GM12873 (cell line): ENCODE results near the gene BCAS3.

ENCODE experiments used
- CTCF ChIP-seq: IDR thresholded peaks from 2 replicates; pipeline ENCODE4 v1.5.1; 2012; ENCODE audit warnings: low read depth, mild to moderate bottlenecking, moderate library complexity, low read length, control low read depth; ENCODE audit not compliant: insufficient read depth; ENCODE audit errors: missing control alignments

The BCAS3 gene

DNA sequence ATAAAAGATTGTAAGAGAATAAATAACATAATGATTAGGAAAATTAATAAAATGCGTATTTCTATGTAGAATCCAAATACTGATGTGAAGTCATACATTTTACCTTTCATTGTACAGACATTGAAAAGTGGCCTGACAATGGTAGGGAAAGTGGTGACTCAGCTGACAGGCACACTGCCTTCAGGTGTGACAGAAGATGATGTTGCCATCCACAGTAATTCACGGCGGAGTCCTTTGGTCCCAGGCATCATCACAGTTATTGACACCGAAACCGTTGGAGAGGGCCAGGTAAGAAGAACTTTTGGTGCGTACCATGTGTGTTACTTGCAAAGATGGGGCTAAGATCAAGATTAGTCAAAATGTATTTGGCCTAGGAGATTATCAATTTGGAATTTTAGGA lies 232.8 kb downstream of the BCAS3 start:
- no peak for TF ChIP-seq CTCF

GRCh38 chr17:60914078-60914477 lies 236.4 kb downstream of the BCAS3 start:
- no peak for TF ChIP-seq CTCF

DNA sequence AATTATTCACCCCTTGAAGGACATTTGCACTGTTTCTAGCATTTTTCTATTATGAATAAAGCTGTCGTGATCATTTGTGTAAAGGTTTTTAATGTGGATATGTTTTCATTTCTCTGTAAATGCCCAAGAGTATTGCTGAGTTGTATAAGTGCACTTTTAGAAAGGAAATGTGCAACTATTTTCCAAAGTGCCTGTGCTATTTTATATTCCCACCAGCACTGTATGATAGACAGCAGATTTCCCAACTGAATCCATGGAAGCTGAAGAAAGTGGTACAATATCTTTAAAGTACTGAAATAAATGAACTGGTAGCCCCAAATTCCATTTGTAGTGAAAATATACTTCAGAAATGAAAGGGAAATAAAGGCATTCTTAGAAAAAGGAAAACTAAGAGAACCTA lies 238.4 kb downstream of the BCAS3 start:
- no peak for TF ChIP-seq CTCF

DNA sequence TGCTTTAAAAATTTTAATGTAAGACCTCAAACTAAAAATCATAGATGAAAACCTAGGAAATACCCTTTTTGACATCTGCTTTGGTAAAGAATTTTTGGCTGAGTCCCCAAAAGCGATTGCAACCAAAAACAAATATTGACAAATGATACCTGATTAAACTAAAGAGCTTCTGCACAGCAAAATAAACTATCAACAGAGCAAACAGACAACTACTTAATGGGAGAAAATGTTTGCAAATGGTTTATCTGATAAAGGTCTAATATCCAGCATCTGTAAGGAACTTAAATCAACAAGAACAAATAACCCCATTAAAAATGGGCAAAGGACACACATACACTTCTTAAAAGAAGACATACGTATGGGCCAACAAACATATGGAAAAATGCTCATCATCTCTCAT lies 242.5 kb downstream of the BCAS3 start:
- no peak for TF ChIP-seq CTCF

- no peak for TF ChIP-seq CTCF
Measured at GRCh38 chr17:60923000-60923399, 245.3 kb downstream of the BCAS3 start.

DNA sequence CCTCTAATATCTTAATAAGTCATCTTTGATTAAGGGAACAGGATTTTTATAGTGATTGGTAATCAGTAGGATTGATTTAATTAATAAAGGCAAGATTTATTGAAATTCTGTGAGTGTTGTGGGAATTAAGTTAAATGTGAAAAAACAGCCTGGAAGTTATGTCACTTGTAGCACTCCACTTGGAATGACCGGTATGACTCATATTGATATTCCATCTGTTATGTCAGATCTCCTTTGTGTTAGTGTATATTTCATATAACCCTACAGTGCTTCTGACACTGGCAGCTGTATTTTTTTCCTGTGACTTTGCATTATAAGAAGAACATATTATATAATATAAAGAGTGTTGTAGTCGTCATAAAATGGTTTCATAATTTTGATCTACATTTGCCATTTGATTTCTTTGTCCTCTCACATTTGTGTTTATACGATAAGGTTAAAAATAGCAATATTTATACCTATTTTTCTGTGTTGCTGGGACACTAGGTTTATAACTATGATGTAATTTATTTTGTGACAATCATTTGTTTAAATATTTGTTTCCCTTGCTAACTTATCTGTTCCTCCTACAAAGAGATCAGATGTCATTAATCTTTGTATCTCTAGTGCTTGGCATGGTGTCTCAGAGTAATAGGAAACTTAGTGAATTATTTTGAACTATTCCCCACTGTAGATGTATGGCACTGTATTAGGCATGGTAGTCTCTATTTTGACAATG lies 249.0 kb downstream of the BCAS3 start:
- no peak for TF ChIP-seq CTCF

DNA sequence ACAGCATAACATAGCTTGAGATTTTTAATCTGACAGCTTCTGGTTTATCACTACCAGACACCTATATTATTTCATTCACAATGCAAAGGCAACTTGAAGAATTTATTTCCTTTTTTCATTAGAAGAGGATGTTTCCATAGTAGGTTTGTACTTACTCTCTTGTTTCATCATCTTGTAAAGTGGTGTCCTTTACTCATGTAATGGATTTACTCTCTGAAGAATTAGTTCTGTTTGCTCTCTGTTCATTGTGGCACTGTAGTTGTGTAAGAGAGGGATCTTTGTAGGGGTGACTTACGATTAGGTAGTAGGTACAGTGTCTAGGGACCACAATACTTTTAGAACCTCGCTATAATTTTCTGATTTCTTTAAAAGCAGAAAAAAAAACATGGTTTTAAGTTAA lies 256.1 kb downstream of the BCAS3 start:
- no peak for TF ChIP-seq CTCF
